ENCODE results near the gene PAX6.

Gene PAX6

DNA sequence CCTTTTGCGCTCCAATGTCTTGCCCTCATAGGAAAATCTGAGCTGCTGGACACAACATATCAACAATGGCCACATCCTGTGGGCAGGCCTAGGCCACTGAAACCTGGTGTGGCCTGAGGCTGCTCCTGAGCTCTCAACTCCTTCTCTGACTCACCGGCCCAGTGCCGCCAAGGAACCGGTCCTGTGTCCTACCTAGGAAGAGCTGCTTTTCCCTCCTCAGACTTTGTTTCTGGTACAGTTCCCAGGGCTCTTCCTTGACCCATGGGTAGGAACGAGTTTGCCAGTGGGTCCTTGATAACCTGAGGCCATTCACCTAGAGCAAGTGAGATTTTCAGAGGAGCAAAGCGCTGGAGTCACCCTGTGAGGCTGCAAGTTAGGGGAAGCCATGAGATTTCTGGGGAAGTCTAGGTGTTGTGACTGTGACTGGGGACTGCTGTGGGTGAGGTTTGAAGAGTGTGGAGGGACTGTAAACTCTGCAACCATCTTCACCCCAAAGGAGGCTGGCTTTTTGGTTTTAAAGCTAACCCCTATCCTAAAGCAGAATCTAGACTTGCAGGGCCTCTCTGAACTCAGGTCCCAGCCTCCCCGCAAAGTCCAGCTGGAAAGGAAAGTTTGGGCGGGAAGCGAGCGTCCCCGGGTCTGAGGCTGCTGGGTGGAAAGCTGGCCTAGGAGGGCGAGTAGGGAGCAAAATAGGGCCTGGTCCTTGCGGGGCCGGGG is 12.0 kb upstream of the PAX6 start:
- Histone ChIP-seq H3K4me1 (ENCODE audit: control insufficient read depth in 5 of 5, insufficient read depth in 5 of 5, low read length in 5 of 5) (peaks cover 0 to 32% (median 17%) of the 10 kb centered on the region in 5 donors), H3K9me3 (ENCODE audit: control insufficient read depth in 5 of 5, low read length in 5 of 5) (no peaks in the 10 kb centered on the region)

DNA sequence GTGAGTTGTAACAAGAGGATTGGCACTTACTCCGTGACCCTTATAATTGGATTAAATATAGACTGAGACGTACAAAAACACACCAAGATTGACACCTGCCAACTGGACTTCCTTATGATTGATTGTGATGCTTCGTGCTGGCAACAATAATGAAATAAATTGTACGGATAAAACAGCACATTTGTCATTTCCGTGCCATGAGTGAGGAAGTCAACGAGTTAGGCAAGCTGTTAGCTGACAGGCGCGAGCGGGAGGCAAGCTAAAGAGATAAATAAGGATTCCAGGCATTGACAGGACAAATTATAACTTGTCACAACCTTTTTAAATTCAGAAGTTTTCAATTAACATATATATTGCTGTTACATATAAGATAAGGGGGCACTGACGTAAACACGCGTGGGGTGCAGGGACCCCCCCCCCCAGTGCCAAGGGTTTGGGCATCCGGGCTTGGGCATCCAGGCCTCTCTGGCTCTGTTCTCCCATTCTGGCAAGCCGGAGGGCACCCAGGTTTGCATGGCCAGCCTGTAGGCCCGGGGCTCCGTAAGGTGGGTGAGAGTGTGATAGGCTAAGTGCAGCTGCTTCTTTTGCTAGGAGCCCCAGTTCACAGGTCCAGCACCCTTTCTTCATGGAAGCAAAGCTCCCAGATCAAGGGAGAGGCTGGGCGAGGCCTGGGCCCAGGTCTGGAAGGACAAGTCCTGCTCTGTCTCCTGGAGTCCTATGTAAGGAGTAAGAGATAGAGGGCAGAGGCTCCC is 11.2 kb upstream of the PAX6 start:
- no peaks in the 10 kb centered on the region for H3K36me3 ChIP-seq (ENCODE audit: control insufficient read depth in 5 of 5, insufficient read depth in 5 of 5, low read length in 5 of 5)
- H3K27me3 ChIP-seq (ENCODE audit: control insufficient read depth in 5 of 5, insufficient read depth in 4 of 5, low read length in 5 of 5), result peaks cover 88 to 98% (median 91%) of the 10 kb centered on the region in 5 donors
- H3K4me1 ChIP-seq (ENCODE audit: control insufficient read depth in 5 of 5, insufficient read depth in 5 of 5, low read length in 5 of 5), result peaks cover 0 to 38% (median 23%) of the 10 kb centered on the region in 5 donors

More for the DNA sequence above, 12.0 kb upstream of the PAX6 start:
- Histone ChIP-seq H3K9ac (ENCODE audit: low read length in 5 of 5) (no peak overlapping the region), H3K27ac (ENCODE audit: low read depth, low read length) (no peak overlapping the region), H3K4me3 (ENCODE audit: low read depth in 1 of 5, low read length in 5 of 5) (no peak overlapping the region), H3K27me3 (ENCODE audit: control insufficient read depth in 5 of 5, insufficient read depth in 4 of 5, low read length in 5 of 5) (peaks cover 88 to 98% (median 91%) of the 10 kb centered on the region in 5 donors), H3K36me3 (ENCODE audit: control insufficient read depth in 5 of 5, insufficient read depth in 5 of 5, low read length in 5 of 5) (no peaks in the 10 kb centered on the region)

DNA sequence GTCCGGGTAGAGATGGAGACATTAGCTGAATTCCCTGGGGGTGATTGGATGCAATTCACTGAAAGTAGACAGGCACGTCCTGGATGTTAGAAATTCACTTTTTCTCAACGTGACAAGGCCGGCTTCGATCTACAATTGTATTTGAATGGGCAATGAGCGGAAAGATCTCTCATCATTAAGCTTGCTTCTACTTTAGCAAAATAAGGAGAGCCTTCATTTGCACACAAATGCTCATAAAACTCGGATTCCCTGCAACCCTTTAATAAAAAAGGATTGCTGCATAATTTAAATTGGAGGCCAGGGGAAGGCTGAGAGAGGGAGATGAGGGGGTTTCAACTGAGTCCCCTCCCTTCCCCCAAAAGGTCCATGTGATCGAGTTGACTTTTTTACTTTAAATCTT is 10.6 kb upstream of the PAX6 start:
- no peak overlapping the region for H3K9ac ChIP-seq (ENCODE audit: low read length in 5 of 5)
- H3K9me3 ChIP-seq (ENCODE audit: control insufficient read depth in 5 of 5, low read length in 5 of 5), result no peaks in the 10 kb centered on the region
- peaks cover 87 to 96% (median 91%) of the 10 kb centered on the region in 5 donors for H3K27me3 ChIP-seq (ENCODE audit: control insufficient read depth in 5 of 5, insufficient read depth in 4 of 5, low read length in 5 of 5)
- H3K27ac ChIP-seq (ENCODE audit: low read depth, low read length), result no peak overlapping the region
- no peak overlapping the region for H3K4me3 ChIP-seq (ENCODE audit: low read depth in 1 of 5, low read length in 5 of 5)
- H3K36me3 ChIP-seq (ENCODE audit: control insufficient read depth in 5 of 5, insufficient read depth in 5 of 5, low read length in 5 of 5), result no peaks in the 10 kb centered on the region
- H3K4me1 ChIP-seq (ENCODE audit: control insufficient read depth in 5 of 5, insufficient read depth in 5 of 5, low read length in 5 of 5), result peaks cover 0 to 39% (median 26%) of the 10 kb centered on the region in 5 donors

More for the DNA sequence above, 11.2 kb upstream of the PAX6 start:
- Histone ChIP-seq H3K27ac (ENCODE audit: low read depth, low read length) (no peak overlapping the region), H3K4me3 (ENCODE audit: low read depth in 1 of 5, low read length in 5 of 5) (no peak overlapping the region), H3K9me3 (ENCODE audit: control insufficient read depth in 5 of 5, low read length in 5 of 5) (no peaks in the 10 kb centered on the region), H3K9ac (ENCODE audit: low read length in 5 of 5) (no peak overlapping the region)

DNA sequence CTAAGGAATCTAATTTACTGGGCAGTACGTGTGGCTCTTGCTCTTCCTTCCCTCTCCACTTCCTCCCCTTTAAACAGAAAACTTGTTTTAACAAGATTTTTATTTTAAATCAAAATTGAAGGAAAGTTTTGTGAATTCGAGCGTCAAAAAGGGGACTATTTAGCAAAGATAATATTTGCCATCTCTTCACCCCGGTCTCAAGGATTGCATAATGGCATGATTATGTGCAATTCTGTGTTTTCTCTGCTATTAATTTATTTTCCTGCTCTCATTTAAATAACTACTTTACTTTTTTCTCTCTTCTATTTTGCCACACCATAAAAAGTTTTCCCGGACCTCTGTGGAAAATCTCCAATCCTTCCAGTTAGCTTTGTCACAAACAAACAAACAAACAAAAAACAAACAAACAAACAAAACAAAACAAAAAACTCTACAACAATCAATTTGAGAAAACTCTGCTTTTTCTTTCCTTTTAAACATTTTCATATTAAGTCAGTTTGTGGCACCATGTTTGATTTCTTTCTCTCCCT is 10.2 kb upstream of the PAX6 start:
- Histone ChIP-seq H3K36me3 (ENCODE audit: control insufficient read depth in 5 of 5, insufficient read depth in 5 of 5, low read length in 5 of 5) (no peaks in the 10 kb centered on the region), H3K27ac (ENCODE audit: low read depth, low read length) (no peak overlapping the region), H3K4me3 (ENCODE audit: low read depth in 1 of 5, low read length in 5 of 5) (no peak overlapping the region), H3K27me3 (ENCODE audit: control insufficient read depth in 5 of 5, insufficient read depth in 4 of 5, low read length in 5 of 5) (peaks cover 87 to 96% (median 92%) of the 10 kb centered on the region in 5 donors), H3K9ac (ENCODE audit: low read length in 5 of 5) (no peak overlapping the region), H3K4me1 (ENCODE audit: control insufficient read depth in 5 of 5, insufficient read depth in 5 of 5, low read length in 5 of 5) (peaks cover 0 to 40% (median 31%) of the 10 kb centered on the region in 5 donors), H3K9me3 (ENCODE audit: control insufficient read depth in 5 of 5, low read length in 5 of 5) (no peaks in the 10 kb centered on the region)

DNA sequence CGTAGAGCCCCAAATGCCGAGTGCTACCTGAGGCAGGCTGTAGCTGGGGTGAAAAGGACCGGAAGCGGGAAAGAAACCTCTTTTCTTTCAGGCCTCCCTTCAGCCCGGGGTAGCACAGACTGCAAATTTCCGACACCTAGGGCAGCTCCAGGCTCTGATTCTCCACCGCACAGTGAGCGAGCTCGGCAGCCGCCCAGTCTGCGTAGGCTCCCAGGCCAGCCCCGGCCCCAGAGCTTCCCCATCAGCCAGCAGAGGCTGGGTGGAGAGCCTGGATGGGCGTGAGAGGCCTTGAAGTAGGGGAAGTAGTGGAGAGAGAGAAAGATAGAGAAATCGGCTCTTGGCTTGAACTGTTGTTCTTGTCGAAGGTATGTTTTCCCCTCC is 9.3 kb upstream of the PAX6 start:
- H3K4me3 ChIP-seq (ENCODE audit: low read depth in 1 of 5, low read length in 5 of 5), result no peak overlapping the region
- peaks cover 88 to 96% (median 94%) of the 10 kb centered on the region in 5 donors for H3K27me3 ChIP-seq (ENCODE audit: control insufficient read depth in 5 of 5, insufficient read depth in 4 of 5, low read length in 5 of 5)
- no peak overlapping the region for H3K27ac ChIP-seq (ENCODE audit: low read depth, low read length)
- no peaks in the 10 kb centered on the region for H3K9me3 ChIP-seq (ENCODE audit: control insufficient read depth in 5 of 5, low read length in 5 of 5)
- peaks cover 0 to 41% (median 36%) of the 10 kb centered on the region in 5 donors for H3K4me1 ChIP-seq (ENCODE audit: control insufficient read depth in 5 of 5, insufficient read depth in 5 of 5, low read length in 5 of 5)
- no peaks in the 10 kb centered on the region for H3K36me3 ChIP-seq (ENCODE audit: control insufficient read depth in 5 of 5, insufficient read depth in 5 of 5, low read length in 5 of 5)
- no peak overlapping the region for H3K9ac ChIP-seq (ENCODE audit: low read length in 5 of 5)

DNA sequence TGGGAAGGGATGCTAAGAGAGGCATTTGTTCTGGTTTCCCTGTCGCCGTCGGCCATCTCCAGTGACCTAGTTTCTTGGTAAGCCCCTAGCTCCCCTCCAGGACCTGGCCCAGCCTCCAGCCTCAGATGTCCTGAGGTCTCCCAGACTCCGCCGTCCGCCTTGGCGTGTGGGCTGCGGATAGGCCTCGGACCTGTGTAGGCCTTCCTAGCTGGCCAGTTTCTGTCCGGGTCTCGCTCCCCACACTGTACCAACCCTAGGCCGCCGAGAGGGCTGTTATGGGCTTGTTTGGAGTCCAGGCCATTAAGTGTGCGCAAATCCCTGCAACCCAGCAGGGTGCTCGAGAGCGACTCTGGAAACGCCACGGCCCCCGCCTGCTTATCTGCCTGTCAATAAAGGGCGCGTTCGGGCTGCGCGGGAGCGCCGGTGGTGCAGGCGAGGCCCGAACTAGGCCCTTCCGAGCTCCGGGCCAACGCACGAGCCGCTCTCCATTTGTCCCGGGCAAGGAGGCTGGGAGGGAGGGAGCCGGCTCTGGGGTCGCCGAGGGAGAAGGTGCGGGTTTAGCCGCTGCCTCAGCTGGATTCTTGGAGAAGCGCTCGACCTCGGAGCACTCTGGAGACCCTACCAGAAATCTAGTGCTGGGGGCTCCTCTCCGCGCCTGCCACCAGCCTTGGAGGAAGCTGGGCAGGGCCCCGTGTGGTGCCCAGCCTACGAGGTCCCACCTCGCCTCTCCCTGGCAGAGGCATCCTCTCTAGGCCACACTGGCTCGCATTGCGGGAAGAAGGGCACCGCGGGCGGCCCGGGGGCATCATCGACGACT is 8.7 kb upstream of the PAX6 start:
- H3K4me3 ChIP-seq (ENCODE audit: low read depth in 1 of 5, low read length in 5 of 5), result no peak overlapping the region
- H3K4me1 ChIP-seq (ENCODE audit: control insufficient read depth in 5 of 5, insufficient read depth in 5 of 5, low read length in 5 of 5), result peaks cover 0 to 39% (median 36%) of the 10 kb centered on the region in 5 donors
- H3K9me3 ChIP-seq (ENCODE audit: control insufficient read depth in 5 of 5, low read length in 5 of 5), result no peaks in the 10 kb centered on the region
- no peak overlapping the region for H3K9ac ChIP-seq (ENCODE audit: low read length in 5 of 5)
- H3K36me3 ChIP-seq (ENCODE audit: control insufficient read depth in 5 of 5, insufficient read depth in 5 of 5, low read length in 5 of 5), result no peaks in the 10 kb centered on the region
- peaks cover 87 to 96% (median 94%) of the 10 kb centered on the region in 5 donors for H3K27me3 ChIP-seq (ENCODE audit: control insufficient read depth in 5 of 5, insufficient read depth in 4 of 5, low read length in 5 of 5)
- no peak overlapping the region for H3K27ac ChIP-seq (ENCODE audit: low read depth, low read length)

DNA sequence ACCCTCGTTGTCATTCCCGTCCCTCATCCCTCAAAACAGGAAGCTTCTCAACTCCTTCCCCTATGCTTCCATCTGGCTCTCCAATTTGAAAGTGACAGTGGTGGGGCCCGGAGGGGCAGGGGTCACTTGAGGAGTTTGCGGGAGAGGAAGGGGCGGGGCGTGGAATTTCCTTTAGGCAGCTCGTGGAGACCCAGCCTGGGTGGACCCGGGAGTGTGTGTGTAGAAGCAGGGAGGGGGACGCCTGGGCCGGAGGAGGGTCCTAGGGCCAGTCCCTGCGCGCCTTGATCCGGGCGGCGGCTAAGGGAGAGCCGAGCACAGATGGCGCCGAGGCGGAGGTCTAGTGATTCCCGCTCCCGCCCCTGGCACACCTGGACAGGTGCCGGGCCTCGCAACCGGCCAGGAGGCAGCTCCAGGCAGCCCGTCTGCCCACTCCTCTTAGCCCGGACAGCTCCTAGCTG is 7.8 kb upstream of the PAX6 start:
- H3K27ac ChIP-seq (ENCODE audit: low read depth, low read length), result no peak overlapping the region
- no peak overlapping the region for H3K9ac ChIP-seq (ENCODE audit: low read length in 5 of 5)
- H3K4me1 ChIP-seq (ENCODE audit: control insufficient read depth in 5 of 5, insufficient read depth in 5 of 5, low read length in 5 of 5), result peaks cover 0 to 46% (median 43%) of the 10 kb centered on the region in 5 donors
- H3K27me3 ChIP-seq (ENCODE audit: control insufficient read depth in 5 of 5, insufficient read depth in 4 of 5, low read length in 5 of 5), result peaks cover 87 to 98% (median 95%) of the 10 kb centered on the region in 5 donors
- no peaks in the 10 kb centered on the region for H3K36me3 ChIP-seq (ENCODE audit: control insufficient read depth in 5 of 5, insufficient read depth in 5 of 5, low read length in 5 of 5)
- no peaks in the 10 kb centered on the region for H3K9me3 ChIP-seq (ENCODE audit: control insufficient read depth in 5 of 5, low read length in 5 of 5)
- no peak overlapping the region for H3K4me3 ChIP-seq (ENCODE audit: low read depth in 1 of 5, low read length in 5 of 5)

DNA sequence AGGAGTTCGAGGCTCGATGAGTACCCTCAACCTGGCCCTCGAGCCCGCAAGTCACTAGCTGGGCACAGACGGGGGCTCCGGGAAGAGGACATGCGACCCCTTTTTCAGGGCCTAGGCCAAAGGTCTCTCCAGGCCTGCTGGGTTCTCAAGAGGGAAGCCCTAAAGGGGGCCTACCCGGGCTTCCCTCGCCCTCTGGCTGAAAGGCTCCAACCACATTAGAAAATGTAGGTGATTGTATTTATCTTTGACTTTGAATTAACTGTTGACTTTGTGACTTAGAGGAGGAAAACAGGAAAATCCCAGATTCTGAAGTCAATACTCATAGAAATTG is 7.3 kb upstream of the PAX6 start:
- Histone ChIP-seq H3K9me3 (ENCODE audit: control insufficient read depth in 5 of 5, low read length in 5 of 5) (no peaks in the 10 kb centered on the region), H3K4me1 (ENCODE audit: control insufficient read depth in 5 of 5, insufficient read depth in 5 of 5, low read length in 5 of 5) (peaks cover 0 to 51% (median 48%) of the 10 kb centered on the region in 5 donors), H3K27ac (ENCODE audit: low read depth, low read length) (no peak overlapping the region), H3K4me3 (ENCODE audit: low read depth in 1 of 5, low read length in 5 of 5) (peak overlapping the region in 1 of 5 donors; percentile 56), H3K27me3 (ENCODE audit: control insufficient read depth in 5 of 5, insufficient read depth in 4 of 5, low read length in 5 of 5) (peaks cover 87 to 98% (median 94%) of the 10 kb centered on the region in 5 donors), H3K36me3 (ENCODE audit: control insufficient read depth in 5 of 5, insufficient read depth in 5 of 5, low read length in 5 of 5) (no peaks in the 10 kb centered on the region), H3K9ac (ENCODE audit: low read length in 5 of 5) (no peak overlapping the region)

DNA sequence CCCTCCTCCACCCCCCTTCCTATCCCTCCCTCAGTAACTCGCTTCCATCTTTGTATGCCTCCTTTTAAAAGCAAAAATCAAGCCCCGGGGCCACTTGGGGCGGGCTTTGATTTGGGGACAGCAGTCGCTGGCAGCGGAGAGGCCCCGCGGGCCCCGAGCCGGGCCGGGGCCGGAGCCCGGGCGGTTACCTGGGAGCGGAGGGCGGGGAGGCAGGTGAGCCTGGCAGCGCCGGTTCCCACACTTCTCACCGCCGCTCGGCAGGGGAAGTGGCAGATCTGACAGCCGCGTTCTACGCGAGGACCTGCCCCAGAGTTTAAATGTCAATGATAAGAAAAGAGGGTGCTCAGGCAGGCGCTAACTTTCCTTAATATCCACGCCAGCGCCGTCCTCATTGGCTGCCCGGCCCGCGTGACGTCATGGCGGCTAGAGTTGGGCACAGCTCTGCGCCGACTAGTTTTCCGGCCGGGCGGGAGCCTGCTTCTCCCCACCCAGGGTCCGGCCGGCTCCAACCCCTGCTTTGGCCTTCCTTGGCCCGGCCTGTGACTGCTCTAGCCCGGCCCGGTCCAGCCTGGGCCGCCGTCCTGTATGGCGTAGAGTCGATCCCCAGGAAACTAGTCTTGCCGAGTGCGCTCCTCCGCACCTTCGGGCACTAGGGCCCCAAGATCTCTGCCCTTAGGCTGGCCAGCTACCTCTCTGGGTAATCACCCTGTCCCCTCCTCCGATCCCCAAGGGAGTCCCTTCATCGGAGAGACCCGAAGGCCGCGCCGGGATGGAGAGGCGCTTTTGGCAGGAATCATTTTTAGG is 6.7 kb upstream of the PAX6 start:
- Histone ChIP-seq H3K9me3 (ENCODE audit: control insufficient read depth in 5 of 5, low read length in 5 of 5) (no peaks in the 10 kb centered on the region), H3K36me3 (ENCODE audit: control insufficient read depth in 5 of 5, insufficient read depth in 5 of 5, low read length in 5 of 5) (no peaks in the 10 kb centered on the region), H3K9ac (ENCODE audit: low read length in 5 of 5) (no peak overlapping the region), H3K4me1 (ENCODE audit: control insufficient read depth in 5 of 5, insufficient read depth in 5 of 5, low read length in 5 of 5) (peaks cover 0 to 55% (median 53%) of the 10 kb centered on the region in 5 donors), H3K27me3 (ENCODE audit: control insufficient read depth in 5 of 5, insufficient read depth in 4 of 5, low read length in 5 of 5) (peaks cover 82 to 97% (median 93%) of the 10 kb centered on the region in 5 donors), H3K4me3 (ENCODE audit: low read depth in 1 of 5, low read length in 5 of 5) (peak overlapping the region in 4 of 5 donors; percentile 19 to 56 (median 34)), H3K27ac (ENCODE audit: low read depth, low read length) (no peak overlapping the region)
